NCI-H187 (cell line): ENCODE results near the gene NR2F1-AS1.

ENCODE experiments used
- DNase-seq, 2 experiments: peaks; one replicate each; lab custom pipeline; 2025; lab: John Stamatoyannopoulos, UW

Gene NR2F1-AS1

GRCh38 chr5:93589152-93589828, 8.3 kb upstream of the NR2F1-AS1 start:
- DNase-seq, result no peak

GRCh38 chr5:93588352-93589151, 7.5 kb upstream of the NR2F1-AS1 start:
- no peak for DNase-seq

- DNase-seq, result no peak
Observed at GRCh38 chr5:93587597-93588351, 6.8 kb upstream of the NR2F1-AS1 start.

GRCh38 chr5:93586736-93587596, 5.9 kb upstream of the NR2F1-AS1 start:
- no peak for DNase-seq

- DNase-seq, result no peak
Observed at GRCh38 chr5:93585767-93586385, 4.9 kb upstream of the NR2F1-AS1 start.

- DNase-seq, result no peak
Observed at GRCh38 chr5:93585041-93585766, 4.2 kb upstream of the NR2F1-AS1 start.

- DNase-seq, result no peak
Observed at GRCh38 chr5:93584596-93585040, 3.6 kb upstream of the NR2F1-AS1 start.

GRCh38 chr5:93583768-93584595, 3.0 kb upstream of the NR2F1-AS1 start:
- peak in 1 of 2 experiments; percentile 28 for DNase-seq

- no peak for DNase-seq
Observed at GRCh38 chr5:93583439-93583767, 2.4 kb upstream of the NR2F1-AS1 start.

GRCh38 chr5:93582677-93583438, 1.8 kb upstream of the NR2F1-AS1 start, which contains the start of gene NR2F1:
TSS of gene NR2F1 (plus strand) at chr5:93583222. CDS start at chr5:93585024, 1,802 bp downstream.
- peak; percentile 76 to 90 for DNase-seq

- no peak for DNase-seq
Observed at GRCh38 chr5:93582167-93582462, 1.1 kb upstream of the NR2F1-AS1 start.

GRCh38 chr5:93580063-93580926, 724 bp downstream of the NR2F1-AS1 start:
- peak; percentile 29 to 38 for DNase-seq

- peak in 1 of 2 experiments; percentile 38 for DNase-seq
Observed at GRCh38 chr5:93579692-93580062, 1.3 kb downstream of the NR2F1-AS1 start.

- DNase-seq, result no peak
Observed at GRCh38 chr5:93578813-93579691, 2.0 kb downstream of the NR2F1-AS1 start.

GRCh38 chr5:93577854-93578812, 2.9 kb downstream of the NR2F1-AS1 start:
- no peak for DNase-seq
